ENCODE results near the gene ZNF646. TPM values are rescaled to one million over a fixed set of nuclear protein-coding genes. Genes with fewer than 3 reads are reported as not detected.
A peak's percentile ranks its signal among the peaks of the same experiment; 100 is the strongest.

Gene ZNF646
- total and polyA plus RNA-seq, 2 experiments from 2014 or later, result 4.8 to 9.1 TPM

DNA sequence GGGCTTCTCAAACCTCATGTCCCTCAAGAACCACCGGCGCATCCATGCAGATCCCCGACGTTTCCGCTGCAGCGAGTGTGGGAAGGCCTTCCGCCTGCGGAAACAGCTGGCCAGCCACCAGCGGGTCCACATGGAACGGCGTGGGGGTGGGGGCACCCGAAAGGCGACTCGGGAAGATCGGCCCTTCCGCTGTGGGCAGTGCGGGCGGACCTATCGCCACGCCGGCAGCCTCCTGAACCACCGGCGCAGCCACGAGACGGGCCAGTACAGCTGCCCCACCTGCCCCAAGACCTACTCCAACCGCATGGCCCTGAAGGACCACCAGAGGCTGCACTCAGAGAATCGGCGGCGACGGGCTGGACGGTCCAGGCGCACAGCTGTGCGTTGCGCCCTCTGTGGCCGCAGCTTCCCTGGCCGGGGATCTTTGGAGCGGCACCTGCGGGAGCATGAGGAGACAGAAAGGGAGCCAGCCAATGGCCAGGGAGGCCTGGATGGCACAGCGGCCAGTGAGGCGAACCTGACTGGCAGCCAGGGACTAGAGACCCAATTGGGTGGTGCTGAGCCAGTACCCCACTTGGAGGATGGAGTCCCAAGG lies 5.9 kb downstream of the ZNF646 start:
- Histone ChIP-seq H4K20me1 (ENCODE audit: insufficient read depth, poor library complexity, severe bottlenecking) (no peaks in the 10 kb centered on the region), H3K79me2 (peaks cover 30% of the 10 kb centered on the region), H3K4me3 (no peak overlapping the region), H2AFZ (no peak overlapping the region), H3K36me3 (replicated peaks; ENCODE audit: insufficient read depth, low read depth) (no peaks in the 10 kb centered on the region), H3K9me3 (ENCODE audit: low read depth) (no peaks in the 10 kb centered on the region), H3K4me1 (ENCODE audit: insufficient read depth) (peaks cover 3% of the 10 kb centered on the region), H3K27me3 (no peaks in the 10 kb centered on the region), H3K27ac (no peak overlapping the region), H3K4me2 (no peak overlapping the region), H3K9me2 (replicated peaks; ENCODE audit: insufficient read depth) (no peaks in the 10 kb centered on the region)
- TF ChIP-seq EZH2phosphoT487 (IDR thresholded peaks at IDR 0.05; ENCODE audit: low read depth, severe bottlenecking, unreplicated experiment) (no peak), EZH2 (IDR thresholded peaks at IDR 0.05; ENCODE audit: borderline replicate concordance) (no peak)
- TF ChIP-seq, protein P1, sequence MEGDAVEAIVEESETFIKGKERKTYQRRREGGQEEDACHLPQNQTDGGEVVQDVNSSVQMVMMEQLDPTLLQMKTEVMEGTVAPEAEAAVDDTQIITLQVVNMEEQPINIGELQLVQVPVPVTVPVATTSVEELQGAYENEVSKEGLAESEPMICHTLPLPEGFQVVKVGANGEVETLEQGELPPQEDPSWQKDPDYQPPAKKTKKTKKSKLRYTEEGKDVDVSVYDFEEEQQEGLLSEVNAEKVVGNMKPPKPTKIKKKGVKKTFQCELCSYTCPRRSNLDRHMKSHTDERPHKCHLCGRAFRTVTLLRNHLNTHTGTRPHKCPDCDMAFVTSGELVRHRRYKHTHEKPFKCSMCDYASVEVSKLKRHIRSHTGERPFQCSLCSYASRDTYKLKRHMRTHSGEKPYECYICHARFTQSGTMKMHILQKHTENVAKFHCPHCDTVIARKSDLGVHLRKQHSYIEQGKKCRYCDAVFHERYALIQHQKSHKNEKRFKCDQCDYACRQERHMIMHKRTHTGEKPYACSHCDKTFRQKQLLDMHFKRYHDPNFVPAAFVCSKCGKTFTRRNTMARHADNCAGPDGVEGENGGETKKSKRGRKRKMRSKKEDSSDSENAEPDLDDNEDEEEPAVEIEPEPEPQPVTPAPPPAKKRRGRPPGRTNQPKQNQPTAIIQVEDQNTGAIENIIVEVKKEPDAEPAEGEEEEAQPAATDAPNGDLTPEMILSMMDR (IDR thresholded peaks at IDR 0.05; ENCODE audit: poor library complexity), result no peak
- DNase-seq (ENCODE audit: low spot score), result peak; percentile 4
- WGBS (ENCODE audit: low lambda C conversion rate, missing lambda C conversion rate), result 95% methylated on average over 38 of the region's 40 CpGs

DNA sequence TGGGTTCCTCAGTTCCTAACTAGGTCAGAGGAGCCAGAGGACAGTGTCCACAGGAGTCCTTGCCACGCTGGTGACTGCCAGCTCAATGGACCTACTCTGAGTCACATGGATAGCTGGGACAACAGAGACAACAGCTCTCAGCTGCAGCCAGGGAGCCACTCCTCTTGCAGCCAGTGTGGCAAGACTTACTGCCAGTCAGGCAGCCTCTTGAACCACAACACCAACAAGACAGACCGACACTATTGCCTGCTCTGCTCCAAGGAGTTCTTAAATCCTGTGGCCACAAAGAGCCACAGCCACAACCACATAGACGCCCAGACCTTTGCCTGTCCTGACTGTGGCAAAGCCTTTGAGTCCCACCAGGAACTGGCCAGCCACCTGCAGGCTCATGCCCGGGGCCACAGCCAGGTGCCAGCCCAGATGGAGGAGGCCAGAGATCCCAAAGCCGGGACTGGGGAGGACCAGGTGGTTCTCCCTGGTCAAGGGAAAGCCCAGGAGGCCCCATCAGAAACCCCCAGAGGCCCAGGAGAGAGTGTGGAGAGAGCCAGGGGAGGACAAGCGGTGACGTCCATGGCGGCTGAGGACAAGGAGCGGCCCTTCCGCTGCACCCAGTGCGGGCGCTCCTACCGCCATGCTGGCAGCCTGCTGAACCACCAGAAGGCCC lies 6.7 kb downstream of the ZNF646 start:
- Histone ChIP-seq H3K36me3 (replicated peaks; ENCODE audit: insufficient read depth, low read depth) (no peaks in the 10 kb centered on the region), H3K4me3 (no peak overlapping the region), H3K27ac (no peak overlapping the region), H3K4me1 (ENCODE audit: insufficient read depth) (no peaks in the 10 kb centered on the region), H3K79me2 (peaks cover 22% of the 10 kb centered on the region), H3K4me2 (no peak overlapping the region), H3K9me3 (ENCODE audit: low read depth) (no peaks in the 10 kb centered on the region), H2AFZ (no peak overlapping the region), H3K27me3 (no peaks in the 10 kb centered on the region), H4K20me1 (ENCODE audit: insufficient read depth, poor library complexity, severe bottlenecking) (no peaks in the 10 kb centered on the region), H3K9me2 (replicated peaks; ENCODE audit: insufficient read depth) (no peaks in the 10 kb centered on the region)
- 95% methylated on average over 13 of the region's 13 CpGs for WGBS (ENCODE audit: low lambda C conversion rate, missing lambda C conversion rate)
- TF ChIP-seq EZH2 (IDR thresholded peaks at IDR 0.05; ENCODE audit: borderline replicate concordance) (no peak), EZH2phosphoT487 (IDR thresholded peaks at IDR 0.05; ENCODE audit: low read depth, severe bottlenecking, unreplicated experiment) (no peak)
- TF ChIP-seq, protein P1 (IDR thresholded peaks at IDR 0.05; ENCODE audit: poor library complexity), result no peak
- DNase-seq (ENCODE audit: low spot score), result no peak

DNA sequence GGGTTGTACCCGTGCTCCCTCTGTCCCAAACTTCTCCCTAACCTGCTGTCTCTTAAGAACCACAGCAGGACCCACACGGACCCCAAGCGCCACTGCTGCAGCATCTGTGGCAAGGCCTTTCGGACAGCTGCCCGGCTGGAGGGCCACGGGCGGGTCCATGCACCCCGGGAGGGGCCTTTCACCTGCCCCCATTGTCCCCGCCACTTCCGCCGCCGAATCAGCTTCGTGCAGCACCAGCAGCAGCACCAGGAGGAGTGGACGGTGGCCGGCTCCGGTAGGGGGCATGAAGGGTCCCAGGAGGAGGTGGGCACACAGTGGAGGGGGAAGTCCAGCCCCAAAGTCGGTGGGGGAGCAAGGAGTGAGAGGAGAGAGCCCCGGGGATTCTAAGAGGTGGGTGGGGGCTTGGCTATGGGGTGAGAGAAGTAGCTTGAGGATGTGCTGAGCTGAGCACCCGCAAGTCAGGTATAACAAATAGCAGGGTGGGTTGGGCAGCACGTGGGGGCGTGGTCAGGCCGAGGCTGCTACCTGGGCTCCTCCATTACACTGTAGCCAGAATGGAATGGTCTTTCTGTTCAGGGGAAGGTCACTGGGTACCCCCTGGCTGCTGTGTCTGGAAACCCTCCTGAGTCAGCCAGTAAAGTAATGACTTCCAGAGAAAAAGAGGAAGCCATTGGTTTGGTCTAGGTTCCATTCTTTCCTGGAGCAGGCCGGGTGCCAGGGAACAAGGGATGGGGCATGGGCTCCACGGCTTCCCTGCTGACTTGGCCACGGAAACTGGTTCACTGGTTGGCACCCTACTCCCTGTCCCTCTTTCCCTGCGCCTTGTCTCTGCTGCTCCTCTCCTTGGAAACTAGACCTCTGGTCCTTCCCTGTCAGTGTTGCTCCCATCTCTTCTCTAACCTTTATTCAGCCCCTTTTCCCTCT lies 7.5 kb downstream of the ZNF646 start:
- no peaks in the 10 kb centered on the region for H3K4me1 ChIP-seq (ENCODE audit: insufficient read depth)
- peak; percentile 3 for DNase-seq (ENCODE audit: low spot score)
- H3K9me3 ChIP-seq (ENCODE audit: low read depth), result no peaks in the 10 kb centered on the region
- peaks cover 14% of the 10 kb centered on the region for H3K79me2 ChIP-seq
- H3K27ac ChIP-seq, result no peak overlapping the region
- no peak overlapping the region for H3K4me3 ChIP-seq
- no peak overlapping the region for H3K4me2 ChIP-seq
- no peaks in the 10 kb centered on the region for H3K36me3 ChIP-seq (replicated peaks; ENCODE audit: insufficient read depth, low read depth)
- 96% methylated on average over 20 of the region's 26 CpGs for WGBS (ENCODE audit: low lambda C conversion rate, missing lambda C conversion rate)
- no peaks in the 10 kb centered on the region for H3K9me2 ChIP-seq (replicated peaks; ENCODE audit: insufficient read depth)
- H3K27me3 ChIP-seq, result no peaks in the 10 kb centered on the region
- TF ChIP-seq EZH2 (IDR thresholded peaks at IDR 0.05; ENCODE audit: borderline replicate concordance) (no peak), EZH2phosphoT487 (IDR thresholded peaks at IDR 0.05; ENCODE audit: low read depth, severe bottlenecking, unreplicated experiment) (no peak)
- TF ChIP-seq, protein P1 (IDR thresholded peaks at IDR 0.05; ENCODE audit: poor library complexity), result no peak
- no peak overlapping the region for H2AFZ ChIP-seq
- no peaks in the 10 kb centered on the region for H4K20me1 ChIP-seq (ENCODE audit: insufficient read depth, poor library complexity, severe bottlenecking)
